Activated CD4-positive, CD25-positive, alpha-beta regulatory T cell (primary cell): Measurements from ENCODE around the gene SACS.
"Not testable (repeated sequence)": the region's sequence is repeated elsewhere in the genome, so short reads cannot be mapped to it uniquely, and the experiment has no call there.

Experiments used
- DNase-seq, 4 experiments: peaks; one replicate each; lab custom pipeline; 2025; lab: John Stamatoyannopoulos, UW

SACS gene

GRCh38 chr13:23411220-23411619 lies 22.3 kb downstream of the SACS start:
- DNase-seq: no peak

GRCh38 chr13:23408026-23408425 lies 25.5 kb downstream of the SACS start:
- DNase-seq: no peak

GRCh38 chr13:23401156-23401555 lies 32.3 kb downstream of the SACS start:
- not testable (repeated sequence) for DNase-seq

DNA sequence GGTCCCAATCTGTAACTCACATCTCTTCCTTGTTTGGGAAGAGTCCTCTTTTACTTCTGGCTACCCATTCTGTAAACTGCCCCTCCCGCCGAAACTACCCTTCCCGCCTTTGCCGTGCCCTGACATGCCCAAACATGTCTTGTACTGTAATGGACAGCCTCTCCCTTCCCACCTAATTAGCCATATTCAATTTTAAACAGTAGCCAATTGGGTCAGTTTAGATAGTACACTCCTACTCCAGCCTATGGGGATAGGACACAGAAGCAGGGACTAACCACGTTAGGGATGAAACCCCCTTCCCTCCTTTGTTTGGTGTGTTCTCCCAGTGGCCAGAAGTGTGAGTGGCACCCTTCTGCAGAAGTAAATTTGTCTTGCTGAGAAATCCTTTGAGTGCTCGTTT lies 34.2 kb downstream of the SACS start:
- no peak for DNase-seq

DNA sequence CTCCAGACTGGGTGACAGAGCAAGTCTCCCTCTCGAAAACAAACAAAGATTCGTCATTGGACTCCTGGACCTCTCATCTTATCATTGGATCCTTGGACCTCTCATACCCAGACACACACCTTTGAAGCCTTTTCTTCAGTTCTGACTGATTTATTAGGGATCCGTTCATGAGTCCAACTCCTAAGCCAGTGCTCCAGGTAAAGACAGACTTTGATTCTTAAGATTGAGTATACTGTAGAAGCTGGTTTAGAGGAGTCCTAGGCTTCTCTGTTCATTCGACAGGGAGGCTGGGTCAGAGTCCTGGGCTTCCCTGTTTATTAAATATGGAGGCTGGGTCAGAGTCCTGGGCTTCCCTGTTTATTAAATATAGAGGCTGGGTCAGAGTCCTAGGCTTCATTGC lies 38.7 kb downstream of the SACS start:
- DNase-seq: no peak

DNA sequence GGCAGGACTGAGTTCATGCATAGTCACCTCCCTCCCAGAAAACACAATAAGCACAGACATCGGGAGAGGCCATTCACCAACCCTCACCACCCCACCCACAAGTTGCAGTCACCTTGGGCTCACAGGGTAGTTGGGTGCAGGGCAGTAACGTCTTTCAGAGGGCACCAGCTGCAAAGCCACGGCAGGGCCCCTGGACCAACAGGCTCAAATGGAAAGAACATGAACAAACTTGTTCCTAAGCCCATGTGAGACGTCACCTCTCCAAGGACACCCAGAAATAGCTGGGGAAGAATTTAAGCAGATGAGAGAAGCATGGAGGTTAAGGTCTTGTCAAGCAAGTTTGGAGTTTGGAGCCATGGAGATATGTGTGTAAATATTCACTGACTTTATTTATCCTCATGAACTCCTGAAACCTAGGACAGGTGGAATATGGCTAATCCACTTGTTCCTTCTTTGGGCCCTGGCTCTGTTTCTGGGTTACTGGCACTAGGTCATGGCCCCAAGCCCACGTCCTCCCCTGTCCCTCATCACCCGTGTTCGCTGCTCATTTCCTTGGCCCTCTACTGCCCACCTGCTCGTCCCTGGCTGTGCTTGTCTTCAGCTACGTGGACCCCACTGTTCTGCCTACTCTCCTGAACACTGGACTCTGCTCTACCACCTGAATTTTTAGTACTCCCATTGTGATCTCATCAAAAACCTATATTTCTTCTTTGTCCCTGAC lies 40.4 kb downstream of the SACS start:
- no peak for DNase-seq

DNA sequence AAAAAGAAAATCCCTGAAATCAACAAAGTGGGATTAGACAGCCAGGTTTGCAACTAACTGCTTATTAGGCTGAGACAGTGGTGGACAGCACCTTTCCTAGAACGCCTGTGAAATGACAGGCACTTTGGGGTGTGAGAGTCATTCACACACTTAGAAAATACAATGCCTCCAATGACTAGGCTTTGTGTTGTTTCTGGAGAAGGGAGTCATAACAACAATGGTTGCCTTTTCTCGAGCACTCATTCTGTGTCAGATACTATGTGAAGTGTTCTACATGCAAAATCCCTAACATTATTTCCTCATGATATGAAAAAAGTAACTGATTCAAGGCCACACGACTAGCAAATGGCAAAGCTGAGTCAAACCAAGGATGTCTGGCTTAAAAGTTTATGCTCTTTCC lies 41.2 kb downstream of the SACS start:
- DNase-seq: no peak

- no peak for DNase-seq
Measured at GRCh38 chr13:23391752-23392151, 41.8 kb downstream of the SACS start.

DNA sequence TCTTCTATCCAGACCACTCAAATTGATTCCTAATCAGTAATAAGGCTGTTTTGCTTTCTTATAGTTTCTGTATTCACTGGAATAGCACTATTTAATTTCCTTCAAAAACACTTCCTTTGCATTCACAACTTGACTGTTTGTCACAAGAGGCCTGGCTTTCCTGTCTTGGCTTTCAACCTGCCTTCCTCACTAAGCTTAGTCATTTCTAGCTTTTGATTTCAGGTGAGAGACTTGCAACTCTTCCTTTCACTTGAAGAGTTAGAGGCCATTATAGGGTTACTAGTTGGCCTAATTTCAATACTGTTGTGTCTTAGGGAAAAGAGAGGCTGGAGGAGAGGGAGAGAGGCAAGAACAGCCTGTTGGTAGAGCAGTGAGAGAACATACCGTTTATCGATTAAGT lies 47.0 kb downstream of the SACS start:
- DNase-seq: no peak

DNA sequence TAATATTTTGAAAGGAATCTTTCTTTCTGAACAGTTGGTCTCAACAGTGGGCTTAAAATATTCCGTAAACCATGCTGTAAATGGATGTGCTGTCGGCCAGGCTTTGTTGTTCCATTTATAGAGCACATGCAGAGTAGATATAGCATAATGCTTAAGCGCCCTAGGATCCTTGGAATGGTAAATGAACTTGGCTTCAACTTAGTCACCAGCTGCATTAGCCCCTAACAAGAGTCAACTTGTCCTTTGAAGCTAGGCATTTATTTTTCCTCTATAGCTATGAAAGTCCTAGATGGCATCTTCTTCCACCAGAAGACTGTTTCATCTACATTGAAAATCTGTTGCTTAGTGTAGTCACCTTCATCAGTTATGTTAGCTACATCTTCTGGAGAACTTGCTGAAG lies 47.6 kb downstream of the SACS start:
- no peak for DNase-seq

GRCh38 chr13:23384111-23384510 lies 49.4 kb downstream of the SACS start:
- DNase-seq: no peak

DNA sequence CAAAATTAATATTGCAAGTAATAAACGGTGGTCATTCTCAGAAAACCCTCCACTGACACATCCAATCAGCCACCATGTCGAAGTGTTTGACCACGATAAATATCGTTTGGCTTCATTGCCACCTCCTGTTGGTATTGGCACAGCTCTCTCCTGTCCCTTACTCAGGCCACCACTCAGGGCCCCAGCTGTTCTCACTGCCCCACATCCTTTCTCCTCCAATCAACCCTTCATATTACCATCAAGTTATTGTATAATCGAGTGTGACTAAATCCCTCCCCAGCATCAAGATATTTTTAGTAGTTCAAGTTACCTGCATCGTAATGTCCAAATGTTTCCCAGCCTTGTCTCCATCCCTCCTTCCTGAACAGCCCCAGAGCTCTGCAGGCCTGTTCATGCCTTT lies 50.4 kb downstream of the SACS start:
- no peak for DNase-seq

GRCh38 chr13:23381866-23382265 lies 51.6 kb downstream of the SACS start:
- DNase-seq: no peak

DNA sequence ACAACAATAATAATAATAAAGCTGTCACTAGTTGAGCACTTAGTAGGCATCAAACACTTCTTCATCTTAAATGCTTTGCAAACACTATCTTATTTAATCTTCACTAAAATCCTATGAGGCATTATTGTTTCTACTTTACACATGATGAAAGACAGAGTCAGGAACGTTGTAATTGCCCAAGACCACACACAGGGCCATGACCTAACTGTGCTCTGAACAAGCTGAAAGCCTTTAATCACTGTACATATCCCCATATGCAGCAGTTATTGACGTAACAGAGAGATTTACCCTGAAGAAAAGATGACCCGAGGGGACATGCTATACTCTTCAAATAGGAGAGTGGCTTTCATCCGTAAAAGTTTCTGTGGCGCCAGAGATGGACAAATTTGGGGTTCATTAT lies 53.0 kb downstream of the SACS start:
- DNase-seq: no peak

DNA sequence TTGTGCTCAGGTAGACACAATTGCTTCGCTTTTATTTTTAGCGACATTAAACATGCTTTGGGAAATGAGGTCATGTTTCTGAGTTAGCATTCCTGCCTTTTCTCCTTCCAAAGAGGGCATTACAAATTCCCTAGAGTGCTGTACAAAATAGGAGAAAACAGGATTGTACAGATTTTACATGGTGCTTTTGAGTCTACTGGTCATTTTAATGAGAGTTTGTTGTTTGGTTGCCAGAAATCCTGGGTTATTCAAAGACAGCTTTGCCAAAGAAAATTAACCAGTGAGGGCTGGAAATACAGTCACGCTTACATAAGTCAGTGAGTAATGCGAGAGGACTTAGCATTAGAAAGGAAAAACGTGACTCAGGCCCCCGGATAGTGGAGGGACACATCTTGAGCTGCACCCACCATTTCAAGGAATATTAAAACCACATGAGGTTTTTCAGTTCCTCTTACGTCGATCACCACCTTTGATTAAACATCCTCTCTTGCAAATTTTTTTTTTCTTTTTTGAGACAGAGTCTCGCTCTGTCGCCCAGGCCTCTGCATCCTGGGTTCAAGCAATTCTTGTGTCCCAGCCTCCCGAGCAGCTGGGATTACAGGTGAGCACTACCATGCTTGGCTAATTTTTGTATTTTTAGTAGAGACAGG lies 55.4 kb downstream of the SACS start:
- DNase-seq: peak in 1 of 4 experiments; percentile 34

DNA sequence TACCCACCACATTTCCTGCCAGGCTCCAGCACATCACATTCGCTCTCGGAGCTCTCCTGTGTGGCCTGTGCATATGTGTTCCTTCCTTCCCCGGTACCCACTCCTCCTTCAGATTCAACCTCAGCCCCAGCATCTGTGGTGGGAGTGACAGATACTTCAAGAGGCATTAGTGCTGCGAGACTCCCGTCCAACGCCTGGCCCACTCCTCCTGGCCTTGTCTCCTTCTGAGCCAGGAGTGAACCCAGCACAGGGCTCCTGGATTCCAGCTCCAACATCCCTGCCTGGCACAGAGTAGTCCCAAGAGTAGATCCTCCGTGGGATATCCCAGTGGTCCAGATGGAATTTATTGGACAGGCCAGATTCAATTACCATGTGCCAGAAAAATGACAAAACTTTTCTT lies 55.9 kb downstream of the SACS start:
- no peak for DNase-seq

GRCh38 chr13:23375001-23375971 lies 58.2 kb downstream of the SACS start:
- peak; percentile 97 to 99 (median 97) for DNase-seq

DNA sequence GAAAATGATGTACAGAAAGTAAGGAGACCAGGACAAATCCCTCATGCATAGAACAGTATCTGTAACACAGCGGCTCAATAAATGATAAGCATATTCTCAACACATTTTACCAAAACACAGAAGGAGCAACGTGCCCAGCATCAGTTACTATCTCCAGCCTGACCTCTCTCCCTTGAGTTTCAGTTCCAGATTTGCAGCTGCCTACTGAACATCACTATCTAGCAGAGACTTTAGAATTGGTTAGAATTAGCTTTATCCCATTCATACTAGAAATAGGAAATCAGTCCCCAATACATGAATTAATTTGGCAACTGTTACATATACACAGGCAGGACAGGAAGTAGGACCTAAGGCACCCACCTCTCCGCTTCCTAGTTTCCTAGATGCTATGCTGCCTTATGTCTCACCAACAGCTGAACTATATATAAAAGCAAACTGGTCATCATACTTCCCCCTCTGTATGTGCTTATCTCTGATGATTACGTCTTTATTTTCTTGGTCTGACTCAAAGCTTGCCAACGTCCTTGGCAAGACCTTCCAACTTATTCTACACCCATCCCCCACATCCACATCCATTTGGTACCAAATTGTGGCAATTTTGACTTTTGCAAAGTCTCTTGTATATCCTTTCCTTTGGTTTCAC lies 61.1 kb downstream of the SACS start:
- no peak for DNase-seq

GRCh38 chr13:23367907-23368306 lies 65.6 kb downstream of the SACS start:
- no peak for DNase-seq

DNA sequence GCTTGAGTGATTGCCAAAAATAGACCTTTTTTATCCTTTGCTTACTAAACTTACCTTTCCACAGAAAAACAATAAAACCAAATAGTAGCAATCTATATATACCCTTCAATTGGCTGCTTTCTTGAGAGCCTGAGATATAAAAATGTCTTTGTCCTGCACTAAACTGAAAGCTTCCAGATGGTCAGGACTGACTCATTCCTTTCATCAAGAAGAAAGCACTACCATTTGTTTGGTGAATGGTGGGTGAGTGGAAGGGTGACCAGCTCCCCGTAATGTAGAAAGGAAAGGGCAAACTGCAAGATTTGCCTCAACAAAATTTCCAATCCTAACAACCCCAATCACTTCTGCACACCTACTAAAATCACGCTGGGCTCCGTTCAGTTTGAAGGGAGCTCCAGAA lies 67.8 kb downstream of the SACS start:
- no peak for DNase-seq

GRCh38 chr13:23359882-23360281 lies 73.6 kb downstream of the SACS start:
- DNase-seq: no peak

- no peak for DNase-seq
Measured at GRCh38 chr13:23357349-23357748, 76.2 kb downstream of the SACS start.
